ENCODE measurements around the gene COA1. TPM values are rescaled to one million over a fixed set of nuclear protein-coding genes. Genes with fewer than 3 reads are reported as not detected.
"Not testable (repeated sequence)": the region's sequence is repeated elsewhere in the genome, so short reads cannot be mapped to it uniquely, and the experiment has no call there.

COA1 gene
- polyA plus RNA-seq, 1 of the 3 experiments (the other 2 are of a cell fraction) = 42.8 TPM

DNA sequence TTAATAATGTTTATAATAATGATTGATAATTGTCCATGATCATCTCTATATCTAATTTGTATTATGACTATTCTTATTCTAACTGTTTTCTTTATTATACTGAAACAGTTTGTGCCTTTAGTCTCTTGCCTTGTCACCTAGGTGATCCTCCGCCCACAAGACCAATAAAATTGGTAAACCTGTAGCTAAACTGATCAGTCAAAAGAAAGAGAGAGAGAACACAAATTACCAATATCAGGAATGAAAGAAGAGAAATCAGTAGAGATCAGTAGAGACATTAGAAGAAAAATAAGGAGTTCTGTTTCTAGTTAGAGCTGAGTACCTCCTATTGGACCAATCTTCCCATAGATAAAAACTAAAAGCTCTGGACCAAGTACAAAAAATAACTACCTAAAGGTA lies 6.1 kb upstream of the COA1 start:
- H3K27me3 ChIP-seq (ENCODE audit: insufficient read depth) = no peaks in the 10 kb centered on the region
- H3K9ac ChIP-seq = no peak overlapping the region
- no peak overlapping the region for H3K4me2 ChIP-seq
- TF ChIP-seq EZH2phosphoT487 (IDR thresholded peaks at IDR 0.05; ENCODE audit: borderline replicate concordance, low read depth) (no peak), POLR2AphosphoS5 (IDR thresholded peaks at IDR 0.05; ENCODE audit: low read depth, low read length) (no peak), ELF1 (IDR thresholded peaks at IDR 0.05) (no peak), RAD21 (IDR thresholded peaks at IDR 0.05; ENCODE audit: low read length) (no peak), YY1 (IDR thresholded peaks at IDR 0.05; ENCODE audit: low read depth) (no peak), NRF1 (IDR thresholded peaks at IDR 0.05; ENCODE audit: low read depth, low read length) (no peak), GATA2 (CRISPR knock-in tag; IDR thresholded peaks at IDR 0.05) (no peak)
- TF ChIP-seq, protein P1, sequence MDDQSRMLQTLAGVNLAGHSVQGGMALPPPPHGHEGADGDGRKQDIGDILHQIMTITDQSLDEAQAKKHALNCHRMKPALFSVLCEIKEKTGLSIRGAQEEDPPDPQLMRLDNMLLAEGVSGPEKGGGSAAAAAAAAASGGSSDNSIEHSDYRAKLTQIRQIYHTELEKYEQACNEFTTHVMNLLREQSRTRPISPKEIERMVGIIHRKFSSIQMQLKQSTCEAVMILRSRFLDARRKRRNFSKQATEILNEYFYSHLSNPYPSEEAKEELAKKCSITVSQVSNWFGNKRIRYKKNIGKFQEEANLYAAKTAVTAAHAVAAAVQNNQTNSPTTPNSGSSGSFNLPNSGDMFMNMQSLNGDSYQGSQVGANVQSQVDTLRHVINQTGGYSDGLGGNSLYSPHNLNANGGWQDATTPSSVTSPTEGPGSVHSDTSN (IDR thresholded peaks at IDR 0.05) = no peak
- TF ChIP-seq, protein P2, sequence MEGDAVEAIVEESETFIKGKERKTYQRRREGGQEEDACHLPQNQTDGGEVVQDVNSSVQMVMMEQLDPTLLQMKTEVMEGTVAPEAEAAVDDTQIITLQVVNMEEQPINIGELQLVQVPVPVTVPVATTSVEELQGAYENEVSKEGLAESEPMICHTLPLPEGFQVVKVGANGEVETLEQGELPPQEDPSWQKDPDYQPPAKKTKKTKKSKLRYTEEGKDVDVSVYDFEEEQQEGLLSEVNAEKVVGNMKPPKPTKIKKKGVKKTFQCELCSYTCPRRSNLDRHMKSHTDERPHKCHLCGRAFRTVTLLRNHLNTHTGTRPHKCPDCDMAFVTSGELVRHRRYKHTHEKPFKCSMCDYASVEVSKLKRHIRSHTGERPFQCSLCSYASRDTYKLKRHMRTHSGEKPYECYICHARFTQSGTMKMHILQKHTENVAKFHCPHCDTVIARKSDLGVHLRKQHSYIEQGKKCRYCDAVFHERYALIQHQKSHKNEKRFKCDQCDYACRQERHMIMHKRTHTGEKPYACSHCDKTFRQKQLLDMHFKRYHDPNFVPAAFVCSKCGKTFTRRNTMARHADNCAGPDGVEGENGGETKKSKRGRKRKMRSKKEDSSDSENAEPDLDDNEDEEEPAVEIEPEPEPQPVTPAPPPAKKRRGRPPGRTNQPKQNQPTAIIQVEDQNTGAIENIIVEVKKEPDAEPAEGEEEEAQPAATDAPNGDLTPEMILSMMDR (IDR thresholded peaks at IDR 0.05) = no peak
- TF ChIP-seq, protein P3, sequence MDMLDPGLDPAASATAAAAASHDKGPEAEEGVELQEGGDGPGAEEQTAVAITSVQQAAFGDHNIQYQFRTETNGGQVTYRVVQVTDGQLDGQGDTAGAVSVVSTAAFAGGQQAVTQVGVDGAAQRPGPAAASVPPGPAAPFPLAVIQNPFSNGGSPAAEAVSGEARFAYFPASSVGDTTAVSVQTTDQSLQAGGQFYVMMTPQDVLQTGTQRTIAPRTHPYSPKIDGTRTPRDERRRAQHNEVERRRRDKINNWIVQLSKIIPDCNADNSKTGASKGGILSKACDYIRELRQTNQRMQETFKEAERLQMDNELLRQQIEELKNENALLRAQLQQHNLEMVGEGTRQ (IDR thresholded peaks at IDR 0.05; ENCODE audit: borderline replicate concordance, low read depth, low read length) = no peak
- 90% methylated on average over 1 of the region's 1 CpG for WGBS (ENCODE audit: low lambda C conversion rate)
- no peak for DNase-seq
- no peaks in the 10 kb centered on the region for H3K36me3 ChIP-seq (replicated peaks in 1 of 2; ENCODE audit: control insufficient read depth in 1 of 2, insufficient read depth in 2 of 2, low read length in 1 of 2)
- ChIA-PET POLR2A (no interaction called here), CTCF (interaction anchor here (0.7 to 2.5 kb wide), 4 partner anchors 14 to 153 kb away, joined by 3 to 13 read pairs (median 8); partner anchors contain the start of gene STK17A)
- H3K27ac ChIP-seq (ENCODE audit: low read depth in 2 of 2, low read length in 1 of 2) = no peak overlapping the region
- peaks cover 0 to under 1% of the 10 kb centered on the region in 2 experiments; a peak in 1 of 4 replicates for H3K4me1 ChIP-seq (ENCODE audit: control insufficient read depth in 1 of 2, insufficient read depth in 2 of 2, low read depth in 1 of 2, low read length in 1 of 2)
- peaks cover 4% of the 10 kb centered on the region for H3F3A ChIP-seq (replicated peaks; ENCODE audit: insufficient read depth)
- no peaks in the 10 kb centered on the region for H4K20me1 ChIP-seq (ENCODE audit: insufficient read depth)
- no peak overlapping the region for H2AFZ ChIP-seq (ENCODE audit: low read depth)
- H3K79me2 ChIP-seq (ENCODE audit: insufficient read depth) = no peaks in the 10 kb centered on the region
- H3K4me3 ChIP-seq (ENCODE audit: low read depth in 2 of 2, low read length in 1 of 2) = no peak overlapping the region
- no peaks in the 10 kb centered on the region for H3K9me2 ChIP-seq
- H3K9me3 ChIP-seq = no peaks in the 10 kb centered on the region

DNA sequence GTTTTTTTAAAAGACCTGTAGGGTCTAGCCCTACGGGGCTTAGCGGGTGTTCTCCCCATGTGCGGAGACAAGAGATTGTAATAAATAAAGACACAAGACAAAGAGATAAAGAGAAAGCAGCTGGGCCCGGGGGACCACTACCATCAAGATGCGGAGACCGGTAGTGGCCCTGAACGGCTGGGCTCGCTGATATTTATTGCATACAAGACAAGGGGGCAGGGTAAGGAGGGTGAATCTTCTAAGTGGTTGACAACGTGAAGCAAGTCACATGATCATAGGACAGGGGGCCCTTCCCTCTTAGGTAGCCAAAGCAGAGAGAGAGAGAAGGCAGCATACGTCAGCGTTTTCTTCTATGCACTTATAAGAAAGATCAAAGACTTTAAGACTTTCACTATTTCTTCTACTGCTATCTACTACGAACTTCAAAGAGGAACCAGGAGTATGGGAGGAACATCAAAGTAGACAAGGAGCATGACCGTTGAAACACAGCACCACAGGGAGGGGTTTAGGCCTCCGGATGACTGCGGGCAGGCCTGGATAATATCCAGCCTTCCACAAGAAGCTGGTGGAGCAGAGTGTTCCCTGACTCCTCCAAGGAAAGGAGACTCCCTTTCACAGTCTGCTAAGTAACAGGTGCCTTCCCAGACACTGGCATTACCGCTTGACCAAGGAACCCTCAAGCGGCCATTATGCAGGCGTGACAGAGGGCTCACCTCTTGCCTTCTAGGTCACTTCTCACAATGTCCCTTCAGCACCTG lies 5.4 kb upstream of the COA1 start:
- H3K4me2 ChIP-seq = not testable (repeated sequence)
- 74% methylated on average over 18 of the region's 18 CpGs for WGBS (ENCODE audit: low lambda C conversion rate)
- CTCF ChIA-PET = interaction anchor here (0.8 to 2.5 kb wide), 6 partner anchors 27 to 152 kb away, joined by 3 to 11 read pairs (median 6); partner anchors contain the start of gene STK17A

DNA sequence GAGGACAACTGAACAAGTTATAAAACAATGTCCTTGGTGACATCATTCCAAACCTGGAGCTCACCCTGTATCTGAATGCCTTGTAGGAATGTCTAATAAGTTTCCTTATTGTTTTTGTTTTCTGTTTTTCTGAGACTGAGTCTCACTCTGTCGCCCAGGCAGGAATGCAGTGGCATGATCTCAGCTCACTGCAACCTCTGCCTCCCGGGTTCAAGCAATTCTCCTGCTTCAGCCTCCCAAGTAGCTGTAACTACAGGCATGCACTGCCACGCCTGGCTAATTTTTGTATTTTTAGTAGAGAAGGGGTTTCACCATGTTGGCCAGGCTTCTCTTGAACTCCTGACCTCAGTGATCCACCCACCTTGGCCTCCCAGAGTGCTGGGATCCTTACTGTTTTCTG lies 2.2 kb upstream of the COA1 start:
- H3K9ac ChIP-seq; H3K9me3 ChIP-seq; H3K4me3 ChIP-seq (ENCODE audit: low read depth in 2 of 2, low read length in 1 of 2); H3K36me3 ChIP-seq (replicated peaks in 1 of 2; ENCODE audit: control insufficient read depth in 1 of 2, insufficient read depth in 2 of 2, low read length in 1 of 2); H3F3A ChIP-seq (replicated peaks; ENCODE audit: insufficient read depth); H3K27me3 ChIP-seq (ENCODE audit: insufficient read depth); DNase-seq; H3K9me2 ChIP-seq; POLR2A ChIA-PET; H3K27ac ChIP-seq (ENCODE audit: low read depth in 2 of 2, low read length in 1 of 2); H3K4me2 ChIP-seq; H4K20me1 ChIP-seq (ENCODE audit: insufficient read depth); H3K4me1 ChIP-seq (ENCODE audit: control insufficient read depth in 1 of 2, insufficient read depth in 2 of 2, low read depth in 1 of 2, low read length in 1 of 2); H2AFZ ChIP-seq (ENCODE audit: low read depth): not testable (repeated sequence)
- WGBS (ENCODE audit: low lambda C conversion rate) = 85% methylated on average over 3 of the region's 3 CpGs
- H3K79me2 ChIP-seq (ENCODE audit: insufficient read depth) = peaks cover 29% of the 10 kb centered on the region
- CTCF ChIA-PET = interaction anchor here (2.4 to 5.2 kb wide), 3 partner anchors 10 to 149 kb away, joined by 12 to 43 read pairs (median 24); partner anchors contain the start of gene STK17A

More for the DNA sequence above, 5.4 kb upstream of the COA1 start:
- H3K9me2 ChIP-seq; H2AFZ ChIP-seq (ENCODE audit: low read depth); H3F3A ChIP-seq (replicated peaks; ENCODE audit: insufficient read depth); H4K20me1 ChIP-seq (ENCODE audit: insufficient read depth); H3K79me2 ChIP-seq (ENCODE audit: insufficient read depth); H3K9me3 ChIP-seq; H3K9ac ChIP-seq; H3K27me3 ChIP-seq (ENCODE audit: insufficient read depth); H3K36me3 ChIP-seq (replicated peaks in 1 of 2; ENCODE audit: control insufficient read depth in 1 of 2, insufficient read depth in 2 of 2, low read length in 1 of 2); POLR2A ChIA-PET; H3K27ac ChIP-seq (ENCODE audit: low read depth in 2 of 2, low read length in 1 of 2); H3K4me3 ChIP-seq (ENCODE audit: low read depth in 2 of 2, low read length in 1 of 2); H3K4me1 ChIP-seq (ENCODE audit: control insufficient read depth in 1 of 2, insufficient read depth in 2 of 2, low read depth in 1 of 2, low read length in 1 of 2); DNase-seq: not testable (repeated sequence)
